ENCODE data around the gene AGRN.

The AGRN gene

GRCh38 chr1:1079408-1080121 lies 59.6 kb downstream of the AGRN start:
- peak in 1 of 3 experiments; percentile 40 for DNase-seq (ENCODE audit: low read depth in 3 of 3)

DNA sequence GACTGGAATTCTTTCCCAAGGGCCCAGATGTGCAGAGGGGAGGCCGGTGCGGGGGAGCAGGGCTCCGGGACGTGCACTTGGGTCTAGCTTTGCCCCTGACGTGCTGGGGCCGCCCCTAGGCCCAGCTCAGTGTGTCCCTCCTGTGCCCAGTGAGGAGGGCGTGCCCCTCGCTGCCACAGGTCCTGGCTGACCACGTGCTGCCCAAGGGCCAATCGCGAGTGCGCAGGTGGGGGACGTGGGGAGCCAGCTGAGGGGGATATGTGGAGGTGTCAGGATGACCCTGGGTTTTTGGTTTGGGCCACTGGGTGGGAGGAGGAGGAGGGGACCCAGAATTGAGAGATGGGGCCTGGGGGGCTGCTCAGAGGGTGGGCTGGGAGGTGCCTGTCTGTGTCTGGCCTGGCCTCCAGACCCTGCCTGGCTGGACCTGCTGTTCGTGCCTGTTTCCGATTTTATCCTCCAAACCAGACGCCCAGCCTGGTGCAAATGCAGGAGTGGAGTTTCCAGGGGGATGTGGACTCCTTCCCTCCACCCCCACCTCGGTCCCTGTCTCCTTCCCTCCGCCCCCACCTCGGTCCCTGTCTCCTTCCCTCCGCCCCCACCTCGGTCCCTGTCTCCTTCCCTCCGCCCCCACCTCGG lies 60.3 kb downstream of the AGRN start:
- DNase-seq (ENCODE audit: low read depth in 3 of 3): no peak

DNA sequence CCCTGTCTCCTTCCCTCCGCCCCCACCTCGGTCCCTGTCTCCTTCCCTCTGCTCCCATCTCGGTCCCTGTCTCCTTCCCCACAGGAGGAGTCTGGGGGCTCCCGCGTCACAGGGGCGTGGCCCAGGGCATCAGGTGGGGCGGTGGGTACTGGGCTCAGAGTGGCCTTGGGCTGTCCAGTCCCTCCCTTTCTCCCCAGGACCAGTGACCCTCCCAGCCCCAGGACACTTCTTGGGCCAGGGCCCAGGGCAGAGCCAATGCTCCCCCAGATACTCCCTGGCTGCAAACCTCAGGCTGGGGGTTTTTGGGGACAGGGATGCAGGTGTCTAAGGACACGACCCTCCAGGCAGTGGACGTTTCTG lies 61.0 kb downstream of the AGRN start:
- DNase-seq (ENCODE audit: low read depth in 3 of 3): no peak

- no peak for DNase-seq (ENCODE audit: low read depth in 3 of 3)
These were observed 61.7 kb downstream of the AGRN start for GRCh38 chr1:1081311-1082238.

- no peak for DNase-seq (ENCODE audit: low read depth in 3 of 3)
These were observed 62.4 kb downstream of the AGRN start for GRCh38 chr1:1082239-1082775.

GRCh38 chr1:1082776-1083415 lies 63.0 kb downstream of the AGRN start:
- no peak for DNase-seq (ENCODE audit: low read depth in 3 of 3)

DNA sequence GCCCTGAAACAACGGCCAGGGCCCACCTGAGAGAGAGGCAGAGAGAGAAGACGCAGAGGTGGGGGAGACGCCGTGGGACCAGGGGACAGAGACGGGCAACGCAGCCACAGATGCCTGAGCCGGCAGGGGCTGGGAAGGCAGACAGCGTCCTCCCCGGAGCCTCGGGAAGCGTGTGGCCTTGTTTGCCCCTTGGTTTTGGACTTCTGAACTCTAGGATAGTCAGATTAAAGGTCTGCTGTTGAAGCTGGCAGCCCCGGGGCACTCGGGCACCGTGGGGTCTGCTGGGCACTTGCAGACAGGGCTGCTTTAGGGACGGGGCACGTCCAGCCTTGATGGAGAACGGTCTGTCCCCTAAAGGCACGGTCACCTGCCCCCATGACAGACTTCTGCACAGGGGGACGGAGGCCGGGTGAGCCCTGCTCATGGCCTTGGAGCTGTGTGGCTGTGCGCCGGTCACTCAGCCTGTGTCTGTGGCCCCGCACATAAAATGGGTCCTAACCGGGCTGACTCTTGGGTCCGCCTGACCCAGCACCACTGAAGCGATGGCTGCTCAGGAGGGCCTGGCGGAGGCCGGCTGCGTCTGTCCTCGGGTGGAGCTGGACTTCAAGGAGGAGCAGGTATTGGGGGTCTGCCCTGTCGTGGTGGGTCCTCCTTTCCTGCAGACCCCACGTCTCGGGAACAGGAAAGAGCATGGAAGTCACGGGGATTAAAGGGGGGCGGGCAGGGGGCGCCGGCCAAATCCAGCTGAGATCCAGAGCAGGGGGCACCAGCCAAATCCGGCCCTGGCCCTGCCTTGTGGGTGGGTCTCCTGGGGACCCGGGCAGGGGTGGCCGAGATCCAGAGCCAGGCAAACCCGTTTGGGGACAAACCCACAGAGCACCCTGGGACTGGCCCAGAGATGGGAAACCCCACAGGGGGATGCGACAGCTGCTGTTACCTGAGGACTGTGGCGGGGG lies 63.8 kb downstream of the AGRN start:
- DNase-seq (ENCODE audit: low read depth in 3 of 3): no peak

DNA sequence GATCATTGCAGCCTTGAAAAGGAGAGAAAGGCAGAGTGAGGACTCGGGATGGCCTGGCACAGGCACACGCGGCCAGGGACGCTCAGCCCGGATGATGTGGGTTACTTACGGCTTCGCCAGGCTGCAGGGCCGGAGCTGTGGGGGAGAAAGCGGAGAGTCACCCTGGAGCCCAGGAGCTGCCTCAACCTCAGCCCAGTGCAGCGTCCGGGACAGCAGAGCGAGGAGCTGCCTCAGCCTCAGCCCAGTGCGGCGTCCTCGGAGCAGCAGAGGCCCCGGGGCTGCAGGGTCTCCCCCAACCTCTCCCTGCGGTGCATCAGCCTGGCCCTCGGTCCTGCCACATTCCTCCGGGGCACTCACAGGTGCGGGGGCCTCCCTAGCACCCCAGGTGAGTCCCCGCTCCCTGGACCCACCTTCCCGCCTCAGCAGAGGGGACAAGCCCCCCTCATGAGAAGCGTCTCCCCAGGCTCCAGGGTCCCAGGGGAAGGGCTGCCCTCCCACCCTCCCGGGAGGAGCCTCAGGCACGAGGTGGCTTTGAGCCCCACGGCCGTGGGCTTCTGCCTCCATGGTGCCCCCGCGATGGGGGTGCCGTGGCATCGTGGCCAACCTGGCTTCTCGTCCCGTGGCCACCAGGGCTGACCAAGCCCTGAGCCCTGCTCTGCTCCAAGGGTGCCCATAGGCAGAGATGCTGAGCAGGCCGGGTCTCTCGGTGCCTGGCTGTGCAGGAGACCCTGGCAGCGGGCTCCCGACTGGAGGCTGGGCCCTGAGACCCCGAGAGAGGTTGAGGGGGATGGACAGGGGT lies 64.7 kb downstream of the AGRN start:
- no peak for DNase-seq (ENCODE audit: low read depth in 3 of 3)

GRCh38 chr1:1085171-1085841 lies 65.4 kb downstream of the AGRN start:
- DNase-seq (ENCODE audit: low read depth in 3 of 3): no peak

DNA sequence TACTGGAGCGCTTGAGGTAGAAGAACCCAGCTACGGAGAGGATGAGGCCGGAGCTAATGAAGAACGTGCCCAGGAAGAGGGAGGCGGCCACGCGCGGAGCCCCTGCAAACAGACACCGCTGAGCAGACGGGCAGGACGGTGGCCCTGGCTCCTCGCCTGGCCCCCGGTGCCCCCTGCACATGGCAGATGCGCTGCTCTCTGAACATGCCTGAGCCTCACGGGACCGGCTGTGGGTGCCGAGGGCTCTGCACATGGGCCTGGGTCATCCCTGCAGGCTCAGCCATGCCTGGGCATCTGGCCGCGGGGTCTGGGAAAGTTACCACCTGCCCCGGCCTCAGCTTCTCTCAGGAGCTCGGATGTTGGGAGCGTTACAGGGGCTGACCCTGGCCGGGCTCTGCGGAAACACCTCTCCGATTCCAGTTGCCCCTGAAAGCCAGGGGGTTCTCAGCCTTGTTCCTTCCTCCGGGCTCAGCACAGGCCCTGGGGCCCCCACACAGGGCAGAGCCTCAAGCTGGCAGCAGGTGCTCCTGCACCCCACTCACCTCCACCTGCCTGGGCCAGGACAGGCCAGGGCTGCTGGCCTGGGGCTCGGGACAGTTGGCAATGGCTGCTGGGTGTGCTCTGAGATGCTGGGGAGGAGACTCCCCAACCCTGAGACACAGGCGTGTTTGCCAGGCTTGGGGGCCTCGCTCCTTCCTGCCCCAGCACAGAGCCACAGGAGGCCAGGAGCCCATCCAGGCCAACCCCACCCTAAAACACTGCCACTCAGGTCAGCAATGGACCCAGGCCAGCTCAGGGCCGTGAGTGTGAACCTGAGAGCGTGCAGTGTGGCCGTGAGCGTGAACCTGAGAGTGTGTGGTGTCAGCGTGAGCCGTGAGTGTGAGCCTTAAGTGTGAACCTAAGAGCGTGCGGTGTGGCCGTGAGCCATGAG lies 66.3 kb downstream of the AGRN start:
- DNase-seq (ENCODE audit: low read depth in 3 of 3): no peak

DNA sequence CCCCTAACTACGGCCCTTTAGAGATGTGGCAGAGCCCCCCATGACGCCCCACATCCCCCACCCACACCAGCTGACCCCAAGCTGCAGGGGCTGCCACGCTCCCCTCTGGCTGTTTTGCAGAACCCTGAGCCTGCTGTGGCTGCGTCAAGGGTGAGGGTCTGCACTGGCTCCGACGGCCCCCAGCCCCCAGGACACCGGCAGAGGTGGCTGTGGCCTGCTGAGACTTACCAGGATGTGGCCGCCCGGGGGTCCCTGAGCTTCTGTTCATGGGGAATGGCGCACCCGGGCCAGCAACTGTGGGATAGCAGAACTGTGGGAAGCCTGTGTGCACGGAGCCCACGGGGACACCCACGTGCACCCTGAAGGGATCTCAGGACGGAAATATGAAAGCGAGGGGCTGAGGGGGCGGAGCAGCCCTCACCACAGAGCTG lies 67.0 kb downstream of the AGRN start:
- DNase-seq (ENCODE audit: low read depth in 3 of 3): no peak

DNA sequence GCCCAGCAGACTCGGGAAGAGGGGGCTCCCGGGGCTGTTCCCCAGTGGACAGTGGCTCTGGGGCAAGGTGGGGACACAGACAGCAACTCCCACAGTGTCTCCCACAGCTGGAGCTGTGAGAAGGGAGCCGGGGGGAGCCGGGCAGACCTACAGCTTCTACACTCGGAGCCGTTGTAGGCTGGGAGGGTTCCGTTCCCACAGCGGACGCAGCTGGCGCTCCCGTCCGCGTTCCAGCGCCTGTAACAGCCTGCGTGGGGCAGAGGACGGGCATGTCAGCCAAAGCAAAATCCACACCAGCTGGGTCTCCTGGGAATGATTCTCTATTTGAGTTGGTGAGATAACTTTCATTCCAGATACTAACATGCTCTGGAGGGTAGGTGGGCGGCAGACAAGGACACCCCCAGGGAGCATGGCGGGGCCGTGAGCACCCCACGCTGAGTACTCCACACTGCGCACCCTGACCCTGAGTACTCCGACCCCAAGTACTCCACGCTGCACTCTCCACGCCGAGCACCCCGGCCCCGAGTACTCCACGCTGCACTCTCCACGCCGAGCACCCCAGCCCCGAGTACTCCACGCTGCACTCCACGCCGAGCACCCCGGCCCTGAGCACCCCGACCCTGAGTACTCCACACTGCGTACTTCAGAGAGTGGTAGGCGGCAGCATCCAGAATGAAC lies 67.6 kb downstream of the AGRN start:
- DNase-seq (ENCODE audit: low read depth in 3 of 3): no peak

- DNase-seq (ENCODE audit: low read depth in 3 of 3): no peak
These were observed 68.3 kb downstream of the AGRN start for GRCh38 chr1:1088029-1088800.

DNA sequence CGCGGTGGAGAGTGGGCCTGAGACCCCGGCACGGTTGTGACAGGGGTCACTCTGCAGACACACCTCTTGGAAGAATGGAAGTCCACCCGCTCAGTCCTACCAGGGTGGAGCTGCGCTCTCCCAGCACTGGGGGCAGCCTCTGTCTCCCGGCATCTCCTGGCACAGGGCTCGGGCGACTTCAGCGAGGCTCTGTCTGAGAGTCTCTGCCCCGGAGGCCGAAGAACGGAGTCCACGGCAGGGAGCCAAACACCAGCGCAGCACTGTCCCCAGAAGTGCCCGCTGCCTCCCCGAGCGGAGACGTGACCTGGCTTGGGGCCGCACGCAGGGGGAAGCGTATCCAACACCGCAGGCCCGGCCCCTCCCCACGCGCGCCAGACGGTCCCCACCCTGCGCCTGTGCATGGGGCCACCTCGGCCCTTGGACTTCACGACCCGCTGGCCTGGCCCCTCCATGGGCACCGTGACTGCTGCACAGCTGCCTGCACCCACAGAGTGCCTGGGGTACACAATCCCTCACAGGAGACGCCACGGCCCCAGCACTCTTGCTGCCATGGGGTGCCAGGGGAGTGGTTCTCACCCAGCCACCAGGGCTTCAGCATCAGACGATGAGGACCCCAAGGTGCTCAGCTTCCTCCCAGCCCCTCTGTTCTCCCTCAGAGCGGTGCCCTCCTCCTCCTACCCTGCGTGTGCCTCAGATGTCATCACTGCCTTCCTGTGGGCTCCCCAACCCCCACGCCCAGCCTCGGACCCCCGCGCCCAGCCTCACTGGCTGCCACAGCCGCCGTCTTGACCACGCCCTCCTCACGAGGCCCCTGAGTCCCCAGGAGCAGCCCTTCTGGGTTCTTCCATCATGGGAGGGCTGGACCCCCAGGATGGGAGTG lies 69.1 kb downstream of the AGRN start:
- no peak for DNase-seq (ENCODE audit: low read depth in 3 of 3)

DNA sequence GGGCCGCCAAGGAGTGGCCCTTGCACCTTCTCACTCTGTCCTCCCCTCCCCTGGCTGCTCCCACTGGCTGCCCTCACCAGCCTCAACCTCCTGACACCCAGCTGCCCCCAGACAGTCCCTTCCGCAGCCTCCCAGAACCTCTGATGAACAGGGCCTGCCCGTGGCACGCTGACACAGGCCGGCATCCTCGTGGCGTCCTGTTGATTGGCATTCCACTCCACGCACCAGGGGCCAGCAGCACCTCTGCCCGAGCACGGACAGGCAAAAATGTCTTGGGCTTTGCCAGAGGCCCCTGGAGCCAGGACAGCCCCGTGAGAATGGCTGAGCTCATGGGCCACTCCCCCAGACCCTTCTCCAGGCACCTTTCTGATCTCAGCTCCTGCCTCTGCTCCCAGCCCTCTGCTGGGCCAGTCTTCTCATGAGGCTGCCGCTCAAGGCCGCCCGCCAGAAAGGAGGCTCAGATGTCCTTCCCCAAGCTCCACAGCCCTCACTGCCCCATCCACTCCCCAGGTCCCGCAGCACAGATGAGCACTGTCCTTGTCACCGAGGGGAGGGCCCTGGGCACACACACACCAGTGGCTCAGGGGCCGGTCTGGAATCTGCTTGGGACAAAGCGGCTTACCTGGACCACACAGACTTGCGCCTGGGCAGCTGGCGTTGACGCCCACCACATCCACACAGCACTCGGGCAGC lies 70.0 kb downstream of the AGRN start:
- DNase-seq (ENCODE audit: low read depth in 3 of 3): no peak

All from stimulated activated CD4-positive, alpha-beta T cell treated with anti-CD3 and anti-CD28 coated beads, TNF-alpha, amount 100 ng/mL, for 24 hours (primary cell).